CD4-positive, alpha-beta T cell (primary cell): ENCODE results near the gene MRPL55. TPM values are rescaled to one million over a fixed set of nuclear protein-coding genes. Genes with fewer than 3 reads are reported as not detected.

Experiments
- ATAC-seq: fragments of 200-7000 bp; cut with Tn5 transposase; one replicate; pipeline ENCODE4 v1.10.0; 2022; ENCODE audit warnings: mild to moderate bottlenecking; ENCODE audit not compliant: poor library complexity
- CTCF ChIA-PET: fragments of 350-600 bp; sonication (Branson Sonifier 250); formaldehyde crosslinking; loops from one replicate; lab custom pipeline; 2021; ENCODE audit warnings: antibody characterized with exemption, inconsistent platforms; lab: Charles Lee
- POLR2A ChIA-PET: fragments of 350-600 bp; sonication (Branson Sonifier 250); formaldehyde crosslinking; loops from one replicate; lab custom pipeline; 2021; ENCODE audit warnings: antibody characterized with exemption, inconsistent platforms; lab: Charles Lee
- DNase-seq, 14 experiments: peaks; one replicate each; pipeline ENCODE4 v3.0.0-alpha.2; 2013 to 2020; ENCODE audit warnings: mixed read lengths in 2 of 14
- H3K27ac ChIP-seq, 2 donors: one replicate each; pipeline versions ENCODE4 v1.5.1 to v1.7.0; 2013; ENCODE audit warnings: low read length in 2 of 2, low read depth in 1 of 2, mild to moderate bottlenecking in 1 of 2
- H3K27me3 ChIP-seq, 2 experiments: 1 replicate in 1 of 2; 2 replicates in 1 of 2; pipeline versions ENCODE4 v1.6.1 to v1.7.0; 2013; ENCODE audit warnings: low read length in 2 of 2, control low read depth in 1 of 2, mild to moderate bottlenecking in 1 of 2, moderate library complexity in 1 of 2; ENCODE audit not compliant: insufficient read depth in 2 of 2, control insufficient read depth in 1 of 2
- H3K36me3 ChIP-seq: one replicate; pipeline ENCODE4 v1.6.1; 2013; ENCODE audit warnings: low read length, control low read depth; ENCODE audit not compliant: insufficient read depth
- H3K4me1 ChIP-seq: one replicate; pipeline ENCODE4 v1.6.1; 2013; ENCODE audit warnings: low read length, control low read depth; ENCODE audit not compliant: insufficient read depth
- H3K4me3 ChIP-seq: one replicate; pipeline ENCODE4 v1.5.1; 2013; ENCODE audit warnings: mild to moderate bottlenecking, low read length, moderate library complexity
- H3K9me3 ChIP-seq, 2 experiments: 1 replicate in 1 of 2; 2 replicates in 1 of 2; pipeline versions ENCODE4 v1.6.1 to v1.7.0; 2013; ENCODE audit warnings: low read length in 2 of 2, mild to moderate bottlenecking in 2 of 2, control low read depth in 1 of 2, moderate library complexity in 1 of 2; ENCODE audit not compliant: control insufficient read depth in 1 of 2, insufficient read depth in 1 of 2
- H3K27ac Mint-ChIP-seq: one replicate; pipeline ENCODE4 v1.8.0; 2020; ENCODE audit warnings: mixed read lengths
- H3K27me3 Mint-ChIP-seq: one replicate; pipeline ENCODE4 v1.8.0; 2021; ENCODE audit warnings: mixed read lengths
- H3K36me3 Mint-ChIP-seq: one replicate; pipeline ENCODE4 v1.8.0; 2021; ENCODE audit warnings: low read depth, mixed read lengths
- H3K4me1 Mint-ChIP-seq: one replicate; pipeline ENCODE4 v1.8.0; 2021; ENCODE audit warnings: low read depth, mixed read lengths
- H3K4me3 Mint-ChIP-seq: one replicate; pipeline ENCODE4 v1.8.0; 2020; ENCODE audit warnings: mild to moderate bottlenecking, mixed read lengths
- H3K9me3 Mint-ChIP-seq: one replicate; pipeline ENCODE4 v1.8.0; 2020; ENCODE audit warnings: mixed read lengths
- CTCF ChIP-seq: fragments of 200-600 bp; IDR thresholded peaks from one replicate; pipeline ENCODE4 v1.8.0; 2022; ENCODE audit warnings: antibody characterized with exemption, mild to moderate bottlenecking
- intact Hi-C, 2 experiments: fragments of 100-400 bp; cut with DNase I in 1 of 2; cut with micrococcal nuclease in 1 of 2; formaldehyde crosslinking; loops; one replicate each; pipeline versions ENCODE4 v1.15.1 to v1.9.0; 2023 to 2025; cut with DNase I, micrococcal nuclease
- total RNA-seq, 174 experiments: library from RNA in 2 of 174; stranded (reverse) in 2 of 174; gene quantifications; one replicate each; pipeline ENCODE4 v1.2.3 and lab custom pipeline; 2021 to 2026

MRPL55 gene
- total RNA-seq, 2 experiments from 2014 or later = 120 to 128 TPM

- Histone ChIP-seq H3K4me1 (peaks cover 37% of the 10 kb centered on the region), H3K9me3 (no peaks in the 10 kb centered on the region), H3K27ac (peak within 1 kb of the TSS; percentile 77 to 87), H3K4me3 (peak within 1 kb of the TSS; percentile 83), H3K36me3 (peaks cover 55% of the 10 kb centered on the region), H3K27me3 (no peaks in the 10 kb centered on the region)
- Mint-ChIP-seq H3K36me3 (peaks cover 55% of the 10 kb centered on the region), H3K9me3 (no peaks in the 10 kb centered on the region), H3K4me3 (peak within 1 kb of the TSS; percentile 96), H3K27me3 (no peaks in the 10 kb centered on the region), H3K27ac (peak within 1 kb of the TSS; percentile 97), H3K4me1 (peaks cover 33% of the 10 kb centered on the region)
- DNase-seq = peak; percentile 87 to 96 (median 92)
- ChIA-PET POLR2A (interaction anchor here (6.9 kb wide), 1 partner anchor 20 kb away, joined by 44 read pairs; the partner anchor contains the start of gene ARF1), CTCF (no interaction called here)
- no peak for TF ChIP-seq CTCF
- peak; percentile 78 for ATAC-seq
- intact Hi-C loops = loop anchor here (1.0 to 10.0 kb wide), 6 partner anchors 21 to 368 kb away; partner anchors contain the start of genes ARF1 (in 1 of the 2), JMJD4 (in 1 of the 2), SNAP47 (in 1 of the 2) and TRIM11 (in 1 of the 2)
Measured at GRCh38 chr1:228102791-228103620, 6.1 kb downstream of the MRPL55 start, which contains the start of gene C1orf35. Gene C1orf35 (minus strand): TSS chr1:228103325. CDS start chr1:228103227, 98 bp downstream.

GRCh38 chr1:228101994-228102790, 6.9 kb downstream of the MRPL55 start:
- ChIA-PET POLR2A (interaction anchor here (0.7 to 6.9 kb wide), 5 partner anchors 15 to 538 kb away, joined by 3 to 44 read pairs (median 5); partner anchors contain the start of genes ARF1 and IBA57), CTCF (interaction anchor here (0.9 to 1.2 kb wide), 3 partner anchors 15 to 63 kb away, joined by 3 to 6 read pairs (median 3); partner anchors contain the start of gene IBA57)
- Mint-ChIP-seq H3K4me3 (peak overlapping the region; percentile 88), H3K36me3 (peaks cover 63% of the 10 kb centered on the region), H3K27me3 (no peaks in the 10 kb centered on the region), H3K4me1 (peaks cover 32% of the 10 kb centered on the region), H3K9me3 (no peaks in the 10 kb centered on the region), H3K27ac (peak overlapping the region; percentile 87)
- no peaks in the 10 kb centered on the region for H3K27me3 ChIP-seq
- intact Hi-C loops = loop anchor here (2.0 to 10.0 kb wide), 4 partner anchors 43 to 367 kb away; partner anchors contain the start of genes JMJD4 (in 1 of the 2), SNAP47 (in 1 of the 2) and TRIM11 (in 1 of the 2)
- peak overlapping the region; percentile 51 to 69 for H3K27ac ChIP-seq
- peak; percentile 30 for TF ChIP-seq CTCF
- peaks cover 57% of the 10 kb centered on the region for H3K36me3 ChIP-seq
- ATAC-seq = peak; percentile 56
- no peaks in the 10 kb centered on the region for H3K9me3 ChIP-seq
- DNase-seq = peak; percentile 41 to 88 (median 57)
- peak overlapping the region; percentile 83 for H3K4me3 ChIP-seq
- peaks cover 32% of the 10 kb centered on the region for H3K4me1 ChIP-seq

DNA sequence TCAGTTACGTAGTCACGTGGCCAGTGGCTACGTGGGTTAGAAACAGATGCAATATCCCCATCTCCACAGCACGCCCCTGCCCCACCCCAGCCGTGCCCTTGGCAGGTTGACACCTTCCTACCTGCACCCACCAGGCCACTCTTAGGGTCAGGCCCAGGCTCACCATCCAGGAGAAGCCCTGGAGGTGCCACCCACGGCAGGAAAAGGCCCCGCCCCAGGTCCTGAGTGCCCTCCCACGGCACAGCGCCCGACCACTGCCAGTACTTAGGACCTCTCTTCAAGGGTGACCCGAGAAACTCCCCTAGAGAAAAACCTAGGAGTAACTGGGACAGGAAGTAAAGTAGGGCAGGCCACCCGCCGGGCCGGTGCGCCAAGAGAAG, 7.5 kb downstream of the MRPL55 start:
- peaks cover 32% of the 10 kb centered on the region for H3K4me1 Mint-ChIP-seq

More for the DNA sequence above, 7.5 kb downstream of the MRPL55 start:
- peak overlapping the region; percentile 51 to 69 for H3K27ac ChIP-seq
- peaks cover 58% of the 10 kb centered on the region for H3K36me3 ChIP-seq
- Mint-ChIP-seq H3K27me3 (no peaks in the 10 kb centered on the region), H3K27ac (peak overlapping the region; percentile 87), H3K4me3 (peak overlapping the region; percentile 88), H3K36me3 (peaks cover 64% of the 10 kb centered on the region), H3K9me3 (no peaks in the 10 kb centered on the region)
- TF ChIP-seq CTCF = no peak
- H3K4me3 ChIP-seq = peak overlapping the region; percentile 83
- ATAC-seq (no peak), DNase-seq (peak in 3 of 14 experiments; percentile 28 to 44 (median 31))
- H3K4me1 ChIP-seq = peaks cover 35% of the 10 kb centered on the region
- ChIA-PET CTCF (interaction anchor here (0.9 to 1.2 kb wide), 3 partner anchors 14 to 64 kb away, joined by 3 to 6 read pairs (median 3); partner anchors contain the start of gene IBA57), POLR2A (interaction anchor here (0.7 to 6.9 kb wide), 5 partner anchors 15 to 537 kb away, joined by 3 to 44 read pairs (median 5); partner anchors contain the start of genes ARF1 and IBA57)
- intact Hi-C loops = loop anchor here (10.0 kb wide), 3 partner anchors 107 to 367 kb away; partner anchors contain the start of genes JMJD4 (in 1 of the 2), SNAP47 (in 1 of the 2) and TRIM11 (in 1 of the 2)
- no peaks in the 10 kb centered on the region for H3K9me3 ChIP-seq
- no peaks in the 10 kb centered on the region for H3K27me3 ChIP-seq
